SK-N-SH treated with all-trans-retinoic acid at 6 μM for 48 hours (cell line): ENCODE data around the gene UBXN6.

Source experiments
- ATAC-seq: fragments of 200-7000 bp; cut with Tn5 transposase; 3 replicates; pipeline ENCODE4 v1.9.1; 2020; ENCODE audit warnings: mild to moderate bottlenecking, moderate library complexity
- ARNTL ChIP-seq: fragments of 450-650 bp; formaldehyde crosslinking; IDR thresholded peaks from 2 replicates; pipeline ENCODE4 v1.5.0; 2020; ENCODE audit warnings: low read depth, mild to moderate bottlenecking, moderate library complexity, borderline replicate concordance
- BACH2 ChIP-seq: fragments of 250-450 bp; sonication (Bioruptor Pico); IDR thresholded peaks from 2 replicates; pipeline ENCODE4 v1.9.0; 2021; ENCODE audit warnings: mild to moderate bottlenecking, borderline replicate concordance
- CSDC2 ChIP-seq: fragments of 250-450 bp; sonication (Bioruptor Pico); IDR thresholded peaks from 2 replicates; pipeline ENCODE4 v1.5.0; 2020; ENCODE audit warnings: mild to moderate bottlenecking, moderate library complexity
- ESRRG ChIP-seq: fragments of 250-450 bp; sonication (Bioruptor Pico); IDR thresholded peaks from 2 replicates; pipeline ENCODE4 v1.6.1; 2021; ENCODE audit warnings: mild to moderate bottlenecking
- GLIS3 ChIP-seq: fragments of 250-450 bp; sonication (Bioruptor Pico); IDR thresholded peaks from 2 replicates; pipeline ENCODE4 v1.5.0; 2020; ENCODE audit warnings: mild to moderate bottlenecking, moderate library complexity
- ISL1 ChIP-seq: fragments of 250-450 bp; sonication (Bioruptor Pico); IDR thresholded peaks from 2 replicates; pipeline ENCODE4 v2.1.2; 2022; ENCODE audit warnings: mild to moderate bottlenecking, moderate library complexity
- OSR1 ChIP-seq: fragments of 250-450 bp; sonication (Bioruptor Pico); IDR thresholded peaks from 2 replicates; pipeline ENCODE4 v1.8.0; 2022; ENCODE audit warnings: moderate library complexity, mild to moderate bottlenecking, inconsistent platforms
- PPARA ChIP-seq: fragments of 250-450 bp; sonication (Bioruptor Pico); IDR thresholded peaks from 2 replicates; pipeline ENCODE4 v1.5.0; 2020; ENCODE audit warnings: mild to moderate bottlenecking, borderline replicate concordance
- RARB ChIP-seq: fragments of 250-450 bp; sonication (Bioruptor Pico); IDR thresholded peaks from 2 replicates; pipeline ENCODE4 v1.8.0; 2021; ENCODE audit warnings: mild to moderate bottlenecking, moderate library complexity
- SNAI2 ChIP-seq: fragments of 250-450 bp; sonication (Bioruptor Pico); IDR thresholded peaks from 2 replicates; pipeline ENCODE4 v1.5.0; 2020; ENCODE audit warnings: mild to moderate bottlenecking, moderate library complexity
- TCF4 ChIP-seq: fragments of 250-450 bp; sonication (Bioruptor Pico); IDR thresholded peaks from 2 replicates; pipeline ENCODE4 v1.8.0; 2021; ENCODE audit warnings: mild to moderate bottlenecking, moderate library complexity, borderline replicate concordance
- TOX ChIP-seq: fragments of 250-450 bp; sonication (Bioruptor Pico); IDR thresholded peaks from 2 replicates; pipeline ENCODE4 v1.8.0; 2021; ENCODE audit warnings: mild to moderate bottlenecking, moderate library complexity, borderline replicate concordance
- ZC3H10 ChIP-seq: fragments of 250-450 bp; sonication (Bioruptor Pico); IDR thresholded peaks from 2 replicates; pipeline ENCODE4 v1.5.1; 2021; ENCODE audit warnings: mild to moderate bottlenecking, moderate library complexity
- ZFP3 ChIP-seq: fragments of 250-450 bp; sonication (Bioruptor Pico); IDR thresholded peaks from 2 replicates; pipeline ENCODE4 v1.5.0; 2020; ENCODE audit warnings: mild to moderate bottlenecking, moderate library complexity
- ZFP30 ChIP-seq: fragments of 450-650 bp; formaldehyde crosslinking; IDR thresholded peaks from 2 replicates; pipeline ENCODE4 v1.5.0; 2022; ENCODE audit warnings: mild to moderate bottlenecking, moderate library complexity
- ZNF565 ChIP-seq: fragments of 450-650 bp; formaldehyde crosslinking; conservative IDR thresholded peaks from 2 replicates; pipeline ENCODE4 v1.5.0; 2020; ENCODE audit warnings: low read depth, mild to moderate bottlenecking, moderate library complexity
- ZNF70 ChIP-seq: fragments of 450-650 bp; formaldehyde crosslinking; IDR thresholded peaks from 2 replicates; pipeline ENCODE4 v1.5.0; 2020; ENCODE audit warnings: mild to moderate bottlenecking, moderate library complexity
- ZNF8 ChIP-seq: fragments of 450-650 bp; formaldehyde crosslinking; IDR thresholded peaks from 2 replicates; pipeline ENCODE4 v1.5.0; 2020; ENCODE audit warnings: mild to moderate bottlenecking, moderate library complexity
- TF ChIP-seq, protein P1 (sequence below): fragments of 250-450 bp; sonication (Bioruptor Pico); IDR thresholded peaks from 2 replicates; pipeline ENCODE4 v1.5.0; 2020; ENCODE audit warnings: mild to moderate bottlenecking, moderate library complexity
- TF ChIP-seq, protein P2 (sequence below): fragments of 250-450 bp; sonication (Bioruptor Pico); IDR thresholded peaks from 2 replicates; pipeline ENCODE4 v1.5.1; 2020; ENCODE audit warnings: low read depth, mild to moderate bottlenecking, moderate library complexity
- TF ChIP-seq, protein P3 (sequence below): fragments of 250-450 bp; sonication (Bioruptor Pico); IDR thresholded peaks from 2 replicates; pipeline ENCODE4 v1.8.0; 2021; ENCODE audit warnings: low read depth, mild to moderate bottlenecking, moderate library complexity, borderline replicate concordance

Gene UBXN6, protein sequence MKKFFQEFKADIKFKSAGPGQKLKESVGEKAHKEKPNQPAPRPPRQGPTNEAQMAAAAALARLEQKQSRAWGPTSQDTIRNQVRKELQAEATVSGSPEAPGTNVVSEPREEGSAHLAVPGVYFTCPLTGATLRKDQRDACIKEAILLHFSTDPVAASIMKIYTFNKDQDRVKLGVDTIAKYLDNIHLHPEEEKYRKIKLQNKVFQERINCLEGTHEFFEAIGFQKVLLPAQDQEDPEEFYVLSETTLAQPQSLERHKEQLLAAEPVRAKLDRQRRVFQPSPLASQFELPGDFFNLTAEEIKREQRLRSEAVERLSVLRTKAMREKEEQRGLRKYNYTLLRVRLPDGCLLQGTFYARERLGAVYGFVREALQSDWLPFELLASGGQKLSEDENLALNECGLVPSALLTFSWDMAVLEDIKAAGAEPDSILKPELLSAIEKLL

DNA sequence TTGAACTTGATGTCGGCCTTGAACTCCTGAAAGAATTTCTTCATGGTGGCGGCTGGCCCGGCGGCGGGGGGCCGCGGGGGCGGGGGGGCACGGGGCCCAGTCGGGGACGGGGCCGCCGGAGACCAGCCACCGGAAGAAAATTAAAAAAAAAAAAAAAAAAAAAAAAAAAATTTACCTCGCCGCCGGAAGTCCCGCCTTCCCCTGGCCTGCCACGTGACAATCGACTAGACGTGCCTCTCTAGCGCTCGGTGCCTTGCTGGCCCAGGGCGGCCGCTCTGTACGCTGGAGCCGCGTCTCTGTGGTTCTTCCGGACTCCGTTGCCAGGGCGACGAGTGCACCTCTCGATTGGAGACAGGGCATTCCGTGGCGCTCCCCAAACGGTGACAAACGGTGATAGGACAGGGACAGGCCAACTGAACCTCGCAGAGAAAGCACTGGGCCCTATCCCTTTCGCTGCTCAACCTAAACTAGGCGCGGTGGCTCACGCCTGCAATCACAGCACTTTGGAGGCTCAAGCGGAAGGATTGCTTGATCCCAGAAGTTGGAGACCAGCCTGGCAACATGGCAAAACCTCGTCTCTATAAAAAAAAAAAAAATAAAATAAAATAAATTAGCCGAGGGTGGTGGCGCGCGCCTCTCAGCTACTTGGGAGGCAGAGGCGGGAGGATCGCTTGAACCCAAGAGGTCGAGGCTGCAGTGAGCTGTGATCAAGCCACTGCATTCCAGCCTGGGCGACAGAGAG lies at the start of gene UBXN6:
TSS of gene UBXN6 (minus strand) at position 141 of the 742 bp plus-strand sequence. CDS start at position 44, 97 bp downstream.
- ATAC-seq, result peak; percentile 88
- TF ChIP-seq, protein P1, sequence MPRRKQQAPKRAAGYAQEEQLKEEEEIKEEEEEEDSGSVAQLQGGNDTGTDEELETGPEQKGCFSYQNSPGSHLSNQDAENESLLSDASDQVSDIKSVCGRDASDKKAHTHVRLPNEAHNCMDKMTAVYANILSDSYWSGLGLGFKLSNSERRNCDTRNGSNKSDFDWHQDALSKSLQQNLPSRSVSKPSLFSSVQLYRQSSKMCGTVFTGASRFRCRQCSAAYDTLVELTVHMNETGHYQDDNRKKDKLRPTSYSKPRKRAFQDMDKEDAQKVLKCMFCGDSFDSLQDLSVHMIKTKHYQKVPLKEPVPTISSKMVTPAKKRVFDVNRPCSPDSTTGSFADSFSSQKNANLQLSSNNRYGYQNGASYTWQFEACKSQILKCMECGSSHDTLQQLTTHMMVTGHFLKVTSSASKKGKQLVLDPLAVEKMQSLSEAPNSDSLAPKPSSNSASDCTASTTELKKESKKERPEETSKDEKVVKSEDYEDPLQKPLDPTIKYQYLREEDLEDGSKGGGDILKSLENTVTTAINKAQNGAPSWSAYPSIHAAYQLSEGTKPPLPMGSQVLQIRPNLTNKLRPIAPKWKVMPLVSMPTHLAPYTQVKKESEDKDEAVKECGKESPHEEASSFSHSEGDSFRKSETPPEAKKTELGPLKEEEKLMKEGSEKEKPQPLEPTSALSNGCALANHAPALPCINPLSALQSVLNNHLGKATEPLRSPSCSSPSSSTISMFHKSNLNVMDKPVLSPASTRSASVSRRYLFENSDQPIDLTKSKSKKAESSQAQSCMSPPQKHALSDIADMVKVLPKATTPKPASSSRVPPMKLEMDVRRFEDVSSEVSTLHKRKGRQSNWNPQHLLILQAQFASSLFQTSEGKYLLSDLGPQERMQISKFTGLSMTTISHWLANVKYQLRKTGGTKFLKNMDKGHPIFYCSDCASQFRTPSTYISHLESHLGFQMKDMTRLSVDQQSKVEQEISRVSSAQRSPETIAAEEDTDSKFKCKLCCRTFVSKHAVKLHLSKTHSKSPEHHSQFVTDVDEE, result no peak
- no peak for TF ChIP-seq BACH2 (CRISPR knock-in tag)
- TF ChIP-seq CSDC2 (CRISPR knock-in tag), result no peak
- TF ChIP-seq TCF4 (CRISPR knock-in tag), result no peak
- TF ChIP-seq, protein P2, sequence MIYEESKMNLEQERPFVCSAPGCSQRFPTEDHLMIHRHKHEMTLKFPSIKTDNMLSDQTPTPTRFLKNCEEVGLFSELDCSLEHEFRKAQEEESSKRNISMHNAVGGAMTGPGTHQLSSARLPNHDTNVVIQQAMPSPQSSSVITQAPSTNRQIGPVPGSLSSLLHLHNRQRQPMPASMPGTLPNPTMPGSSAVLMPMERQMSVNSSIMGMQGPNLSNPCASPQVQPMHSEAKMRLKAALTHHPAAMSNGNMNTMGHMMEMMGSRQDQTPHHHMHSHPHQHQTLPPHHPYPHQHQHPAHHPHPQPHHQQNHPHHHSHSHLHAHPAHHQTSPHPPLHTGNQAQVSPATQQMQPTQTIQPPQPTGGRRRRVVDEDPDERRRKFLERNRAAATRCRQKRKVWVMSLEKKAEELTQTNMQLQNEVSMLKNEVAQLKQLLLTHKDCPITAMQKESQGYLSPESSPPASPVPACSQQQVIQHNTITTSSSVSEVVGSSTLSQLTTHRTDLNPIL, result no peak
- TF ChIP-seq ISL1 (CRISPR knock-in tag), result no peak
- no peak for TF ChIP-seq ZC3H10 (CRISPR knock-in tag)
- TF ChIP-seq TOX (CRISPR knock-in tag), result no peak
- no peak for TF ChIP-seq ZNF565 (CRISPR knock-in tag)
- TF ChIP-seq ZNF70, result no peak
- no peak for TF ChIP-seq PPARA (CRISPR knock-in tag)
- no peak for TF ChIP-seq OSR1 (CRISPR knock-in tag)
- TF ChIP-seq ZFP30 (CRISPR knock-in tag), result no peak
- TF ChIP-seq RARB (CRISPR knock-in tag), result no peak
- TF ChIP-seq ESRRG (CRISPR knock-in tag), result no peak
- no peak for TF ChIP-seq ARNTL
- TF ChIP-seq SNAI2 (CRISPR knock-in tag), result no peak

DNA sequence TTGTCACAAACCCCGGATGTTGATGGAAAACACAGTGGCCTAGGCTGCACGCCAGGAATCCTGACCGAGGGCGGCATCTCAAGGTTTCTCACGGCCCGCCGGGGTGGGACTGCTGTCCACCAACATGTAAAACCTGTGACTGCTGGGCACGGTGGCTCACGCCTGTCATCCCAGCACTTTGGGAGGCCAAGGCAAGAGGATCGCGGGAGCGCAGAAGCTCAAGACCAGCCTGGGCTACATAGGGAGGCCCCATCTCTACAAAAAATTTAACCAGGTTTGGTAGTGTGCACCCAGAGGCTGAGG lies 49.5 kb upstream of the UBXN6 start:
- ATAC-seq, result no peak
- TF ChIP-seq BACH2 (CRISPR knock-in tag), result no peak
- TF ChIP-seq ZNF70, result no peak
- no peak for TF ChIP-seq PPARA (CRISPR knock-in tag)
- no peak for TF ChIP-seq RARB (CRISPR knock-in tag)
- no peak for TF ChIP-seq ZNF8 (CRISPR knock-in tag)
- no peak for TF ChIP-seq SNAI2 (CRISPR knock-in tag)
- TF ChIP-seq, protein P3, sequence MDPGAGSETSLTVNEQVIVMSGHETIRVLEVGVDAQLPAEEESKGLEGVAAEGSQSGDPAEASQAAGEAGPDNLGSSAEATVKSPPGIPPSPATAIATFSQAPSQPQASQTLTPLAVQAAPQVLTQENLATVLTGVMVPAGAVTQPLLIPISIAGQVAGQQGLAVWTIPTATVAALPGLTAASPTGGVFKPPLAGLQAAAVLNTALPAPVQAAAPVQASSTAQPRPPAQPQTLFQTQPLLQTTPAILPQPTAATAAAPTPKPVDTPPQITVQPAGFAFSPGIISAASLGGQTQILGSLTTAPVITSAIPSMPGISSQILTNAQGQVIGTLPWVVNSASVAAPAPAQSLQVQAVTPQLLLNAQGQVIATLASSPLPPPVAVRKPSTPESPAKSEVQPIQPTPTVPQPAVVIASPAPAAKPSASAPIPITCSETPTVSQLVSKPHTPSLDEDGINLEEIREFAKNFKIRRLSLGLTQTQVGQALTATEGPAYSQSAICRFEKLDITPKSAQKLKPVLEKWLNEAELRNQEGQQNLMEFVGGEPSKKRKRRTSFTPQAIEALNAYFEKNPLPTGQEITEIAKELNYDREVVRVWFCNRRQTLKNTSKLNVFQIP (CRISPR knock-in tag), result no peak
- TF ChIP-seq ZC3H10 (CRISPR knock-in tag), result no peak
- no peak for TF ChIP-seq GLIS3 (CRISPR knock-in tag)
- TF ChIP-seq TOX (CRISPR knock-in tag), result no peak
- TF ChIP-seq ZFP3 (CRISPR knock-in tag), result no peak
- no peak for TF ChIP-seq TCF4 (CRISPR knock-in tag)
- TF ChIP-seq OSR1 (CRISPR knock-in tag), result no peak
- TF ChIP-seq ZNF565 (CRISPR knock-in tag), result no peak

DNA sequence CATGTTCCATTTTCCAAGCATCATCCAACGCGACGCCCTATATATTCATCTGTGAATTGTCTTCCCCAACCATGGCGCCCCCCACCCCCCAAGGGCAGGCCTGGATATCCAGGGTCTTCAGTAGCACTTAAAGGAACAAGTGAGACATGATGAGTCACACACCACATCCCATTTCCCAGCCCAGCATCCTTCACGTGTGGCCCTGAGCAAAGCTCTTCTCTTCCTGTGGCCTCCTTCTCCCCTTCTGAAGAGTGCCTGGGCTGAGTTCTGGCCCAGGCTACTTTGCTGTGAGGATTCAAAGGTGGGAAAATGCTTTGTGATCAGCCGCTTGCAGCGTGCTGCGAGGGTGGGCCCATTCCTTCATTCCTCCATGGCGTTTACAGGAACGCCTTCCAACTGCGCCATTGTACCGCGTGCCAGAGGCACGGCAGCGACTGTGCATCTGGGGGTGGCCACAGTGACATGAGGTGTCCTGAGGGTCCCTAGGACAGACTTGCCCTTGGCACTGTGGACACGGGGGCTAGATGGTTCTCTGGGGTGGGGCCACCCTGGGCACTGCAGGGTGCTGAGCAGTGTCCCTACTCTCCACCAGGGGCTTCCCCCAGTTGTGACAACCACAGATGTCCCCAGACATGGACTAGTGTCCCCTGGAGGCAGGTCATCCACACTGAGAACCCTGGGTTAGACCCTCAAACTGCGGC lies 49.0 kb upstream of the UBXN6 start:
- ATAC-seq, result peak; percentile 27; the same call in 2 of the 3 replicates
- TF ChIP-seq OSR1 (CRISPR knock-in tag), result no peak
- TF ChIP-seq, protein P2, result no peak
- TF ChIP-seq, all 23 proteins: peak for 0
